ENCODE measurements around the gene ASIC4. TPM values are rescaled to one million over a fixed set of nuclear protein-coding genes. Genes with fewer than 3 reads are reported as not detected.

Gene ASIC4
- total RNA-seq, 1 experiment from 2014 or later = 0.21 TPM

- peaks cover 10% of the 10 kb centered on the region for H3K4me1 ChIP-seq (ENCODE audit: control insufficient read depth, insufficient read depth, low read length)
- H3K27ac ChIP-seq (ENCODE audit: low read length) = no peak overlapping the region
- intact Hi-C loops (cut with micrococcal nuclease; ENCODE audit: unreplicated experiment) (loop anchor here (5.0 kb wide), 1 partner anchor 48 kb away; no protein-coding TSS in a partner anchor), in situ Hi-C loops (cut with HindIII; ENCODE audit: low pct_unique_long_range_greater_than_20kb, low sequenced_read_pairs) (no loop called here)
- no TSS peak for BruUV-seq (replicated peaks)
- CTCF ChIA-PET = no interaction called here
- no peak for TF ChIP-seq REST (IDR thresholded peaks at IDR 0.05; ENCODE audit: insufficient read depth in 1 of 2, low read depth in 2 of 2, low read length in 1 of 2)
- TF ChIP-seq POLR2AphosphoS5 (IDR thresholded peaks at IDR 0.05; ENCODE audit: low read depth, low read length) = no peak
- no peak for TF ChIP-seq CTCF (IDR thresholded peaks at IDR 0.05)
- TF ChIP-seq TCF7L2 (IDR thresholded peaks at IDR 0.05; ENCODE audit: low read depth, low read length) = no peak
- TF ChIP-seq SIN3A (IDR thresholded peaks at IDR 0.05; ENCODE audit: borderline replicate concordance, insufficient read depth, low read depth, low read length) = no peak
- ATAC-seq = no peak
- no peak for DNase-seq (ENCODE audit: low read depth, low spot score)
- no peaks in the 10 kb centered on the region for H3K9me3 ChIP-seq (ENCODE audit: control insufficient read depth, insufficient read depth, low read depth, low read length)
- POLR2A ChIA-PET = no interaction called here
- peaks cover 5% of the 10 kb centered on the region; the same call in 1 of the 2 replicates for H3K27me3 ChIP-seq (ENCODE audit: control insufficient read depth, insufficient read depth, low read length)
- H3K36me3 ChIP-seq (ENCODE audit: control insufficient read depth, insufficient read depth, low read length) = no peaks in the 10 kb centered on the region
- H3K4me3 ChIP-seq (ENCODE audit: low read depth in 2 of 2, low read length in 2 of 2) = no peak overlapping the region
Observed at GRCh38 chr2:219524817-219525216, 10.5 kb downstream of the ASIC4 start.

- CTCF ChIA-PET = no interaction called here
- no peaks in the 10 kb centered on the region for H3K9me3 ChIP-seq (ENCODE audit: control insufficient read depth, insufficient read depth, low read depth, low read length)
- no peak overlapping the region for H3K4me3 ChIP-seq (ENCODE audit: low read depth in 2 of 2, low read length in 2 of 2)
- no TSS peak for BruUV-seq (replicated peaks)
- POLR2A ChIA-PET = no interaction called here
- DNase-seq (ENCODE audit: low read depth, low spot score) (no peak), ATAC-seq (no peak)
- H3K36me3 ChIP-seq (ENCODE audit: control insufficient read depth, insufficient read depth, low read length) = no peaks in the 10 kb centered on the region
- in situ Hi-C loops (cut with HindIII; ENCODE audit: low pct_unique_long_range_greater_than_20kb, low sequenced_read_pairs) = no loop called here
- peaks cover 10% of the 10 kb centered on the region for H3K4me1 ChIP-seq (ENCODE audit: control insufficient read depth, insufficient read depth, low read length)
- H3K27me3 ChIP-seq (ENCODE audit: control insufficient read depth, insufficient read depth, low read length) = peaks cover 5% of the 10 kb centered on the region; the same call in 1 of the 2 replicates
- H3K27ac ChIP-seq (ENCODE audit: low read length) = no peak overlapping the region
- no peak for TF ChIP-seq POLR2AphosphoS5 (IDR thresholded peaks at IDR 0.05; ENCODE audit: low read depth, low read length)
- TF ChIP-seq SIN3A (IDR thresholded peaks at IDR 0.05; ENCODE audit: borderline replicate concordance, insufficient read depth, low read depth, low read length) = no peak
- no peak for TF ChIP-seq CTCF (IDR thresholded peaks at IDR 0.05)
- TF ChIP-seq REST (IDR thresholded peaks at IDR 0.05; ENCODE audit: insufficient read depth in 1 of 2, low read depth in 2 of 2, low read length in 1 of 2) = no peak
- no peak for TF ChIP-seq TCF7L2 (IDR thresholded peaks at IDR 0.05; ENCODE audit: low read depth, low read length)
- intact Hi-C loops (cut with micrococcal nuclease; ENCODE audit: unreplicated experiment) = loop anchor here (5.0 kb wide), 1 partner anchor 48 kb away; no protein-coding TSS in a partner anchor
Observed at GRCh38 chr2:219525533-219526232, 11.4 kb downstream of the ASIC4 start.
